ENCODE data around the gene PTP4A1.
"Not testable (repeated sequence)": the region's sequence is repeated elsewhere in the genome, so short reads cannot be mapped to it uniquely, and the experiment has no call there.

The PTP4A1 gene

GRCh38 chr6:63584566-63584965 lies 12.3 kb downstream of the PTP4A1 start:
- DNase-seq = no peak

- DNase-seq = not testable (repeated sequence)
Observed at GRCh38 chr6:63585652-63586051, 13.4 kb downstream of the PTP4A1 start.

- no peak for DNase-seq
Observed at GRCh38 chr6:63589952-63590411, 17.7 kb downstream of the PTP4A1 start.

- no peak for DNase-seq
Observed at GRCh38 chr6:63592886-63593285, 20.6 kb downstream of the PTP4A1 start.

GRCh38 chr6:63597141-63598048 lies 25.1 kb downstream of the PTP4A1 start:
- DNase-seq = no peak

- peak; percentile 90 for DNase-seq
Observed at GRCh38 chr6:63598049-63599036, 26.1 kb downstream of the PTP4A1 start.

- DNase-seq = no peak
Observed at GRCh38 chr6:63599243-63599642, 27.0 kb downstream of the PTP4A1 start.

GRCh38 chr6:63600136-63600535 lies 27.9 kb downstream of the PTP4A1 start:
- no peak for DNase-seq

- no peak for DNase-seq
Observed at GRCh38 chr6:63609231-63609630, 37.0 kb downstream of the PTP4A1 start.

GRCh38 chr6:63610944-63611343 lies 38.7 kb downstream of the PTP4A1 start:
- no peak for DNase-seq

- no peak for DNase-seq
Observed at GRCh38 chr6:63611560-63611959, 39.3 kb downstream of the PTP4A1 start.

- no peak for DNase-seq
Observed at GRCh38 chr6:63615590-63615989, 43.3 kb downstream of the PTP4A1 start.
